Measurements from ENCODE around the gene PKNOX2. TPM values are rescaled to one million over a fixed set of nuclear protein-coding genes. Genes with fewer than 3 reads are reported as not detected.

Gene PKNOX2
- total and polyA plus RNA-seq, 9 of the 15 experiments (the other 6 are each of a cell fraction or from before 2014, with no cell fraction given): not detected

GRCh38 chr11:125253289-125253688 lies 88.7 kb downstream of the PKNOX2 start (continued):
- TF ChIP-seq HOMEZ (CRISPR knock-in tag; IDR thresholded peaks at IDR 0.05) (no peak), IFI16 (CRISPR knock-in tag; IDR thresholded peaks at IDR 0.05) (no peak)

GRCh38 chr11:125253795-125254525 lies 89.4 kb downstream of the PKNOX2 start:
- no peak overlapping the region for H3K9ac ChIP-seq (ENCODE audit: insufficient read depth in 1 of 2, low read depth in 2 of 2, low read length in 2 of 2)
- in situ Hi-C loops (cut with MboI): no loop called here
- no peak overlapping the region for H3K4me2 ChIP-seq (ENCODE audit: insufficient read depth, low read length)
- H3K4me3 ChIP-seq: no peak overlapping the region
- H3K79me2 ChIP-seq (ENCODE audit: control insufficient read depth, insufficient read depth, low read length): no peaks in the 10 kb centered on the region
- WGBS (ENCODE audit: insufficient coverage, low coverage, missing lambda C conversion rate): under 1% methylated on average over 14 of the region's 14 CpGs
- FAIRE-seq (no peak), ATAC-seq (no peak), DNase-seq (ENCODE audit: extremely low read depth in 1 of 4, low spot score in 3 of 4) (no peak)
- H3K27ac ChIP-seq (ENCODE audit: extremely low read depth, low read depth, low read length): no peak overlapping the region
- no peak overlapping the region for H2AFZ ChIP-seq (ENCODE audit: low read depth, low read length)
- H3K36me3 ChIP-seq (ENCODE audit: control insufficient read depth, insufficient read depth, low read length): no peaks in the 10 kb centered on the region
- intact Hi-C loops (cut with micrococcal nuclease): no loop called here
- CTCF ChIA-PET (ENCODE audit: low intra/inter-chr PET ratio): interaction anchor here (0.5 to 0.7 kb wide), 2 partner anchors 384 to 590 kb away, joined by 3 read pairs; no protein-coding TSS in a partner anchor
- no peaks in the 10 kb centered on the region; a peak in 1 of 5 replicates for H3K4me1 ChIP-seq (replicated peaks in 1 of 2; ENCODE audit: control insufficient read depth in 2 of 2, insufficient read depth in 2 of 2, low read length in 2 of 2)
- H3K27me3 ChIP-seq (ENCODE audit: control insufficient read depth in 2 of 2, insufficient read depth in 2 of 2, low read length in 2 of 2): peaks cover 5 to 58% of the 10 kb centered on the region in 2 experiments; a peak in 4 of 5 replicates
- no peaks in the 10 kb centered on the region for H3K9me3 ChIP-seq (replicated peaks; ENCODE audit: control insufficient read depth, insufficient read depth, low read depth, low read length)
- POLR2A ChIA-PET: interaction anchor here (0.6 to 1.0 kb wide), 2 partner anchors 94 to 338 kb away, joined by 4 read pairs; no protein-coding TSS in a partner anchor
- BruUV-seq (replicated peaks): no TSS peak
- no peaks in the 10 kb centered on the region for H3K9me1 ChIP-seq (ENCODE audit: control insufficient read depth, insufficient read depth, low read length)
- peaks cover 7% of the 10 kb centered on the region; the same call in 1 of the 2 replicates for H4K20me1 ChIP-seq (replicated peaks; ENCODE audit: control insufficient read depth, insufficient read depth, low read length)
- no peak for TF ChIP-seq ZNF592 (IDR thresholded peaks at IDR 0.05)
- no peak for TF ChIP-seq NR1H2 (CRISPR knock-in tag; IDR thresholded peaks at IDR 0.05)
- no peak for TF ChIP-seq HSF4 (CRISPR knock-in tag; IDR thresholded peaks at IDR 0.05; ENCODE audit: borderline replicate concordance)
- no peak for TF ChIP-seq ZMIZ1 (IDR thresholded peaks at IDR 0.05; ENCODE audit: low read depth in 2 of 2, low read length in 2 of 2)
- no peak for TF ChIP-seq YBX1 (IDR thresholded peaks at IDR 0.05)
- no peak for TF ChIP-seq RBM15 (IDR thresholded peaks at IDR 0.05; ENCODE audit: insufficient read depth, low read length)
- TF ChIP-seq RCOR1 (IDR thresholded peaks at IDR 0.05; ENCODE audit: borderline replicate concordance in 1 of 2, low read depth in 2 of 2, low read length in 2 of 2): no peak
- TF ChIP-seq TCF3 (CRISPR knock-in tag; IDR thresholded peaks at IDR 0.05): no peak
